Stimulated activated CD4-positive, alpha-beta T cell treated with anti-CD3 and anti-CD28 coated beads, Interleukin-4, amount 100 ng/mL, for 1 hour (primary cell): ENCODE measurements around the gene POLK.
"Not testable (repeated sequence)": the region's sequence is repeated elsewhere in the genome, so short reads cannot be mapped to it uniquely, and the experiment has no call there.

Experiments used
- DNase-seq: peaks from one replicate; pipeline ENCODE4 v3.0.0-alpha.2; 2020

POLK gene

GRCh38 chr5:75551471-75551870 is 39.8 kb downstream of the POLK start:
- no peak for DNase-seq

- DNase-seq: no peak
These were observed 41.1 kb downstream of the POLK start for GRCh38 chr5:75552764-75553163.

GRCh38 chr5:75553358-75553757 is 41.7 kb downstream of the POLK start:
- no peak for DNase-seq

GRCh38 chr5:75558221-75558620 is 46.5 kb downstream of the POLK start:
- DNase-seq: no peak

- DNase-seq: no peak
These were observed 47.4 kb downstream of the POLK start for GRCh38 chr5:75558981-75559632.

- DNase-seq: not testable (repeated sequence)
These were observed 49.0 kb downstream of the POLK start for GRCh38 chr5:75560655-75561054.

- DNase-seq: peak; percentile 4
These were observed 54.5 kb downstream of the POLK start for GRCh38 chr5:75565991-75566709.

- peak; percentile 53 for DNase-seq
These were observed 55.1 kb downstream of the POLK start for GRCh38 chr5:75566710-75567309.

GRCh38 chr5:75567710-75568109 is 56.0 kb downstream of the POLK start:
- no peak for DNase-seq

GRCh38 chr5:75568202-75568601 is 56.5 kb downstream of the POLK start:
- no peak for DNase-seq

GRCh38 chr5:75571547-75571946 is 59.9 kb downstream of the POLK start:
- DNase-seq: no peak

GRCh38 chr5:75574791-75575190 is 63.1 kb downstream of the POLK start:
- DNase-seq: no peak

- not testable (repeated sequence) for DNase-seq
These were observed 66.6 kb downstream of the POLK start for GRCh38 chr5:75578280-75578679.

- no peak for DNase-seq
These were observed 73.0 kb downstream of the POLK start for GRCh38 chr5:75584641-75585040.

GRCh38 chr5:75588666-75589065 is 77.0 kb downstream of the POLK start:
- no peak for DNase-seq

GRCh38 chr5:75600535-75600934 is 88.8 kb downstream of the POLK start:
- DNase-seq: no peak

- no peak for DNase-seq
These were observed 89.9 kb downstream of the POLK start for GRCh38 chr5:75601567-75601966.

GRCh38 chr5:75601996-75602395 is 90.3 kb downstream of the POLK start:
- DNase-seq: no peak

GRCh38 chr5:75603371-75603770 is 91.7 kb downstream of the POLK start:
- DNase-seq: no peak

GRCh38 chr5:75603821-75604220 is 92.1 kb downstream of the POLK start:
- no peak for DNase-seq

- not testable (repeated sequence) for DNase-seq
These were observed 95.7 kb downstream of the POLK start for GRCh38 chr5:75607341-75607740.

GRCh38 chr5:75608870-75609269 is 97.2 kb downstream of the POLK start:
- DNase-seq: no peak

- no peak for DNase-seq
These were observed 98.5 kb downstream of the POLK start for GRCh38 chr5:75610201-75610600.

GRCh38 chr5:75610859-75611310 is 99.2 kb downstream of the POLK start:
- not testable (repeated sequence) for DNase-seq
